Left ventricle myocardium inferior (tissue), 1 donor: ENCODE results near the gene MRM2. TPM values are rescaled to one million over a fixed set of nuclear protein-coding genes. Genes with fewer than 3 reads are reported as not detected.

Experiments
- DNase-seq: peaks from one replicate; pipeline ENCODE4 v3.0.0-alpha.2; 2020
- H3K27ac ChIP-seq: fragments of 200-600 bp; replicated peaks from 2 replicates; pipeline ENCODE4 v1.8.0; 2021
- H3K27me3 ChIP-seq: fragments of 200-600 bp; 2 replicates; pipeline ENCODE4 v1.8.0; 2021; ENCODE audit warnings: low read depth
- H3K36me3 ChIP-seq: fragments of 200-600 bp; 2 replicates; pipeline ENCODE4 v1.8.0; 2021
- H3K4me1 ChIP-seq: fragments of 200-600 bp; 2 replicates; pipeline ENCODE4 v1.8.0; 2021
- H3K4me3 ChIP-seq: fragments of 200-600 bp; 2 replicates; pipeline ENCODE4 v1.8.0; 2021; ENCODE audit warnings: mild to moderate bottlenecking, moderate library complexity
- H3K9me3 ChIP-seq: fragments of 200-600 bp; replicated peaks from 2 replicates; pipeline ENCODE4 v1.8.0; 2021
- intact Hi-C: fragments of 100-400 bp; cut with micrococcal nuclease; formaldehyde crosslinking; loops from one replicate; pipeline ENCODE4 v1.11.0; 2022
- total RNA-seq: library from RNA; stranded (reverse); fragmentation: NEBNext Ultra II Directional; extraction: Animal tissue kit (Norgen Biotek cat#: 25700); gene quantifications from one replicate; pipeline ENCODE4 v1.2.1, GENCODE V29; 2021
- TF ChIP-seq, protein P1 (sequence below): fragments of 200-600 bp; IDR thresholded peaks from 2 replicates; pipeline ENCODE4 v1.8.0; 2021; ENCODE audit warnings: antibody characterized with exemption, mild to moderate bottlenecking, borderline replicate concordance
- donor health status: DM: no; HTN: yes; CAD: no; lungs with severe emphysema.

The MRM2 gene
- total RNA-seq, 1 donor from 2014 or later = 19.9 TPM

- no peak for DNase-seq
- TF ChIP-seq, protein P1, sequence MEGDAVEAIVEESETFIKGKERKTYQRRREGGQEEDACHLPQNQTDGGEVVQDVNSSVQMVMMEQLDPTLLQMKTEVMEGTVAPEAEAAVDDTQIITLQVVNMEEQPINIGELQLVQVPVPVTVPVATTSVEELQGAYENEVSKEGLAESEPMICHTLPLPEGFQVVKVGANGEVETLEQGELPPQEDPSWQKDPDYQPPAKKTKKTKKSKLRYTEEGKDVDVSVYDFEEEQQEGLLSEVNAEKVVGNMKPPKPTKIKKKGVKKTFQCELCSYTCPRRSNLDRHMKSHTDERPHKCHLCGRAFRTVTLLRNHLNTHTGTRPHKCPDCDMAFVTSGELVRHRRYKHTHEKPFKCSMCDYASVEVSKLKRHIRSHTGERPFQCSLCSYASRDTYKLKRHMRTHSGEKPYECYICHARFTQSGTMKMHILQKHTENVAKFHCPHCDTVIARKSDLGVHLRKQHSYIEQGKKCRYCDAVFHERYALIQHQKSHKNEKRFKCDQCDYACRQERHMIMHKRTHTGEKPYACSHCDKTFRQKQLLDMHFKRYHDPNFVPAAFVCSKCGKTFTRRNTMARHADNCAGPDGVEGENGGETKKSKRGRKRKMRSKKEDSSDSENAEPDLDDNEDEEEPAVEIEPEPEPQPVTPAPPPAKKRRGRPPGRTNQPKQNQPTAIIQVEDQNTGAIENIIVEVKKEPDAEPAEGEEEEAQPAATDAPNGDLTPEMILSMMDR = no peak
- Histone ChIP-seq H3K36me3 (peaks cover 18% of the 10 kb centered on the region), H3K9me3 (no peaks in the 10 kb centered on the region), H3K27me3 (no peaks in the 10 kb centered on the region), H3K27ac (no peak overlapping the region), H3K4me3 (no peak overlapping the region), H3K4me1 (peaks cover 35% of the 10 kb centered on the region)
- intact Hi-C loops = no loop called here
These were observed 43.8 kb downstream of the MRM2 start for GRCh38 chr7:2198206-2198605.

- Histone ChIP-seq H3K36me3 (peaks cover 18% of the 10 kb centered on the region), H3K27me3 (no peaks in the 10 kb centered on the region), H3K9me3 (no peaks in the 10 kb centered on the region), H3K27ac (peak overlapping the region; percentile 60), H3K4me1 (peaks cover 32% of the 10 kb centered on the region), H3K4me3 (no peak overlapping the region)
- TF ChIP-seq, protein P1 = no peak
- intact Hi-C loops = no loop called here
- no peak for DNase-seq
These were observed 44.4 kb downstream of the MRM2 start for GRCh38 chr7:2197436-2198155.

- Histone ChIP-seq H3K27me3 (no peaks in the 10 kb centered on the region), H3K36me3 (peaks cover 18% of the 10 kb centered on the region), H3K9me3 (no peaks in the 10 kb centered on the region), H3K4me1 (peaks cover 32% of the 10 kb centered on the region), H3K27ac (peak overlapping the region; percentile 60), H3K4me3 (no peak overlapping the region)
- TF ChIP-seq, protein P1 = no peak
- intact Hi-C loops = no loop called here
- DNase-seq = no peak
These were observed 45.3 kb downstream of the MRM2 start for GRCh38 chr7:2196381-2197378.

DNA sequence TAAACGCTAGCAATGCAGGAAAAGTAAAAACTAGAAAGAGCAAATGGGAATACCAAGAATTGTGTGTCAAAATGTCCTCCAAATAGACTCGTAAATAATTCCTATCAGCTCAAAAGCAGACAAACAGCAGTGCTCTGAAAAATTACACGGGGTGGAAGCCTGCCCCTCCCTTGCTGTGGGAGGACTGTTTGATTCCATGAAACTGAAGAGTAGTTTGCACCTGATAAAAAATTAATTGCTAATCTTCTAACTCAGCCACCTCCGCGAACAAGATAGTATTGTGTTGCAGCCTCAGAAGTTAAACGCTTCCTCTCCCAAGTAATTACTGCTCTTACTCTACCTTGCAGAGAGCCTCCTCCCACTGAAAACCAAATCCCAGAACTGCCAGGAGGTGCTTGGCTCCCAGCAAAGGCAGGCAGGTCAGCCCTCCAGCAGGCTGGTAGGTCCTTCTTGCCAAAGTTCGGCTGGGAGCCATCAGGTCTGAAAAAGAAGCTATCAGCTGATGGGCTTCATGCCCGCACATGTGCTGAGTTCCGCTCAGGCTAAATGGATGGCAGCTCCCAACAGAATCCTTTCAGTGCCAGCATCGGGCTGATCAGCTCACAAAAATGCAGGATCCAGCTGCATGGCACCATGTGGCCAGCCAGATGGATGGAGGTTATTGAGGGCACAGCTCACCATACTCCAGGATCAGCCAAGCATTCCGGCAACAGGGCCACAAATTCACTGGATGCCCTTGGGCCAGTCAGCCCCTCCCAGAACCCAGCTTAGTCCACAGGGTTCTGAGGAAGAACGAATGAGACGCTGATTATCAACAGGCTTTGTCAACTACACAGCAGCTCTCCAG is 46.4 kb downstream of the MRM2 start:
- DNase-seq = peak; percentile 59
- Histone ChIP-seq H3K4me3 (no peak overlapping the region), H3K9me3 (no peaks in the 10 kb centered on the region), H3K27ac (peak overlapping the region; percentile 60), H3K36me3 (peaks cover 20% of the 10 kb centered on the region), H3K27me3 (no peaks in the 10 kb centered on the region), H3K4me1 (peaks cover 32% of the 10 kb centered on the region)
- intact Hi-C loops = no loop called here
- TF ChIP-seq, protein P1 = no peak
